OCI-LY7 (cell line): ENCODE data around the gene NRG2.

Source experiments
- CTCF ChIP-seq: fragments of 200-600 bp; sonication (generic); conservative IDR thresholded peaks from 2 replicates; pipeline ENCODE4 v1.5.1; 2014; ENCODE audit warnings: mild to moderate bottlenecking, antibody characterized with exemption, low read length, moderate library complexity, mixed read lengths
- EZH2phosphoT487 ChIP-seq: fragments of 200-600 bp; sonication (generic); IDR thresholded peaks from 2 replicates; pipeline ENCODE4 v1.6.1; 2018; ENCODE audit warnings: low read depth, borderline replicate concordance, mild to moderate bottlenecking, mixed run types, antibody characterized with exemption, low read length, moderate library complexity, mixed read lengths

DNA sequence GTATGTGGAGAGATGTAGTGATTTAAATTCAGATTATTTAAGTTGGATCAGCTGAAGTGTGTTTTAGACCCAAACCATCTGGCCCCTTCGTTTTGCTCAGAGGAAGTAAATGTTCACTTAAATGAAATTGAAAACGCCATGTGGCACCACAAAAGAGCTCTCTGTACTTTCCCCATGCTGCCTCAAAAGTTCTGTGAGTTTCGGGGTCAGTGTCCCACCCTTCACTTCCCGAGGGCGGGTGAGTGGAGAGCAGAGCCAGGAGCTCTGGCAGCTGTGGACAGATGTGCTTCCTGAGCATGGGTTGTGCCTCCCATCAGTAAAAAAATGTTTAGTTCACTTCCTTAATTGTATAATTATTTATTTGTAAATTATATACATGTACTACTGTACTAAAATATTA lies 199.1 kb downstream of the NRG2 start:
- TF ChIP-seq CTCF (no peak), EZH2phosphoT487 (no peak)
